IMR-90 (cell line): ENCODE results near the gene CCL27. TPM values are rescaled to one million over a fixed set of nuclear protein-coding genes. Genes with fewer than 3 reads are reported as not detected.

Experiments
- ATAC-seq: fragments of 200-7000 bp; cut with Tn5 transposase; 2 replicates; pipeline ENCODE4 v1.9.1; 2020; ENCODE audit warnings: low read depth, mild to moderate bottlenecking, moderate library complexity
- BruUV-seq: library from RNA; stranded (reverse); fragments of 400-500 nt; replicated peaks from 2 replicates; lab custom pipeline; 2021; lab: Mats Ljungman, UMichigan
- CTCF ChIA-PET: fragments of 300-600 bp; formaldehyde crosslinking; extraction: SDS; loops from one replicate; lab custom pipeline; 2021; ENCODE audit warnings: antibody characterized with exemption; lab: Yijun Ruan, JAX
- POLR2A ChIA-PET: fragments of 300-600 bp; sonication (Branson Sonifier 250); formaldehyde crosslinking; loops from one replicate; lab custom pipeline; 2022; ENCODE audit warnings: antibody characterized with exemption; ENCODE audit not compliant: unreplicated experiment; lab: Charles Lee
- DNase-seq: peaks from one replicate; pipeline ENCODE4 v3.0.0; 2013
- H2AFZ ChIP-seq: replicated peaks from 2 replicates; pipeline ENCODE3; 2013; ENCODE audit warnings: low read length, mild to moderate bottlenecking; ENCODE audit not compliant: poor library complexity
- H2AK5ac ChIP-seq: 2 replicates; pipeline ENCODE4 v1.6.1; 2013; ENCODE audit warnings: low read depth, low read length, inconsistent platforms
- H2AK9ac ChIP-seq: replicated peaks from 2 replicates; pipeline ENCODE3; 2013; ENCODE audit warnings: mild to moderate bottlenecking, low read depth, low read length, moderate library complexity; ENCODE audit not compliant: poor library complexity
- H2BK120ac ChIP-seq: 2 replicates; pipeline ENCODE4 v1.6.1; 2013; ENCODE audit warnings: low read depth, low read length, inconsistent platforms
- H2BK15ac ChIP-seq: 3 replicates; pipeline ENCODE4 v1.6.1; 2013; ENCODE audit warnings: low read depth, low read length, inconsistent platforms
- H2BK20ac ChIP-seq: 2 replicates; pipeline ENCODE4 v1.6.1; 2013; ENCODE audit warnings: low read depth, mild to moderate bottlenecking, inconsistent platforms, low read length, moderate library complexity
- H2BK5ac ChIP-seq: 2 replicates; pipeline ENCODE4 v1.6.1; 2013; ENCODE audit warnings: mild to moderate bottlenecking, low read depth, low read length, inconsistent platforms; ENCODE audit not compliant: poor library complexity, severe bottlenecking
- H3K14ac ChIP-seq: replicated peaks from 2 replicates; pipeline ENCODE4 v1.6.1; 2013; ENCODE audit warnings: low read depth, low read length, inconsistent platforms
- H3K18ac ChIP-seq: 2 replicates; pipeline ENCODE4 v1.6.1; 2013; ENCODE audit warnings: low read depth, low read length, control low read depth
- H3K23ac ChIP-seq: 2 replicates; pipeline ENCODE4 v1.6.1; 2013; ENCODE audit warnings: low read depth, low read length, inconsistent platforms
- H3K27ac ChIP-seq: 2 replicates; pipeline ENCODE4 v1.5.1; 2013; ENCODE audit warnings: mild to moderate bottlenecking, control low read depth, low read length; ENCODE audit not compliant: insufficient read depth
- H3K27me3 ChIP-seq: 2 replicates; pipeline ENCODE4 v1.6.1; 2013; ENCODE audit warnings: low read length; ENCODE audit not compliant: control insufficient read depth, insufficient read depth
- H3K36me3 ChIP-seq: 2 replicates; pipeline ENCODE4 v1.6.1; 2013; ENCODE audit warnings: low read length, mixed read lengths; ENCODE audit not compliant: control insufficient read depth, insufficient read depth
- H3K4ac ChIP-seq: 2 replicates; pipeline ENCODE4 v1.6.1; 2013; ENCODE audit warnings: low read depth, low read length, inconsistent platforms
- H3K4me1 ChIP-seq: 2 replicates; pipeline ENCODE4 v1.6.1; 2013; ENCODE audit warnings: low read length, mixed read lengths; ENCODE audit not compliant: control insufficient read depth, insufficient read depth
- H3K4me2 ChIP-seq: 2 replicates; pipeline ENCODE4 v1.6.1; 2013; ENCODE audit warnings: low read depth, mild to moderate bottlenecking, control low read depth, low read length, moderate library complexity
- H3K4me3 ChIP-seq: 2 replicates; pipeline ENCODE4 v1.5.1; 2013; ENCODE audit warnings: low read depth, mild to moderate bottlenecking, control low read depth, low read length, moderate library complexity; ENCODE audit not compliant: insufficient read depth
- H3K56ac ChIP-seq: 2 replicates; pipeline ENCODE4 v1.6.1; 2013; ENCODE audit warnings: low read length, inconsistent platforms; ENCODE audit not compliant: insufficient read depth; ENCODE audit errors: extremely low read depth
- H3K79me1 ChIP-seq, 2 experiments: 2 replicates each; pipeline ENCODE4 v1.6.1; 2013; ENCODE audit warnings: low read length in 2 of 2, inconsistent platforms in 1 of 2, low read depth in 1 of 2
- H3K9ac ChIP-seq: 2 replicates; pipeline ENCODE4 v1.6.1; 2013; ENCODE audit warnings: low read depth, low read length, control low read depth
- H3K9me1 ChIP-seq: 2 replicates; pipeline ENCODE4 v1.6.1; 2013; ENCODE audit warnings: low read length, inconsistent platforms; ENCODE audit not compliant: insufficient read depth
- H3K9me3 ChIP-seq: 2 replicates; pipeline ENCODE4 v1.6.1; 2013; ENCODE audit warnings: low read length; ENCODE audit not compliant: control insufficient read depth, insufficient read depth
- H4K20me1 ChIP-seq: 2 replicates; pipeline ENCODE4 v1.6.1; 2013; ENCODE audit warnings: low read length, inconsistent platforms; ENCODE audit not compliant: insufficient read depth
- H4K5ac ChIP-seq: 2 replicates; pipeline ENCODE4 v1.6.1; 2013; ENCODE audit warnings: mild to moderate bottlenecking, low read depth, low read length, control low read depth
- H4K8ac ChIP-seq, 2 experiments: 2 replicates each; pipeline ENCODE4 v1.6.1; 2013; ENCODE audit warnings: low read depth in 2 of 2, low read length in 2 of 2, control low read depth in 1 of 2, inconsistent platforms in 1 of 2
- H4K91ac ChIP-seq: 2 replicates; pipeline ENCODE4 v1.6.1; 2013; ENCODE audit warnings: low read depth, low read length, inconsistent platforms; ENCODE audit not compliant: insufficient read depth
- CTCF ChIP-seq: conservative IDR thresholded peaks from 2 replicates; pipeline ENCODE4 v1.5.1; 2012; ENCODE audit warnings: mild to moderate bottlenecking, low read depth, low read length, improper control_type of control experiment
- FOS ChIP-seq: fragments of 150-350 bp; IDR thresholded peaks from 2 replicates; pipeline ENCODE4 v1.6.1; 2016; ENCODE audit warnings: low read depth, low read length
- MAFK ChIP-seq: IDR thresholded peaks from 2 replicates; pipeline ENCODE4 v1.6.1; 2012; ENCODE audit warnings: low read depth, low read length, improper control_type of control experiment
- NFE2L2 ChIP-seq: fragments of 150-350 bp; IDR thresholded peaks from 2 replicates; pipeline ENCODE4 v1.6.1; 2016; ENCODE audit warnings: low read depth, mild to moderate bottlenecking, low read length
- WGBS, 2 experiments: methylation state at CpG; one replicate each; pipeline versions ENCODE4 v1.1.5 to v1.1.7; 2013; ENCODE audit warnings: missing lambda C conversion rate in 2 of 2; ENCODE audit not compliant: insufficient read length in 1 of 2; ENCODE audit errors: extremely low coverage in 2 of 2; 5-methylcytosine and 5-hydroxymethylcytosine counted together
- dilution Hi-C: fragments of 300-500 bp; cut with HindIII; formaldehyde crosslinking; loops from one replicate; pipeline ENCODE4 v1.14.3; 2018; ENCODE audit warnings: low sequenced_read_pairs; ENCODE audit not compliant: unreplicated experiment
- in situ Hi-C: fragments of 300-500 bp; cut with MboI; formaldehyde crosslinking; loops from 3 replicates; pipeline ENCODE4 v1.14.3; 2019; ENCODE audit warnings: low sequenced_read_pairs, inconsistent platforms, mixed read lengths
- intact Hi-C: fragments of 100-400 bp; cut with micrococcal nuclease; formaldehyde crosslinking; loops from 2 replicates; pipeline ENCODE4 v1.10.0; 2022
- polyA plus RNA-seq, 3 experiments: library from polyadenylated mRNA; depleted of rRNA; stranded (reverse); fragments of >200 nt; gene quantifications; 2 replicates each; pipeline ENCODE4 v1.2.3, GENCODE V29; 2012; ENCODE audit warnings: low replicate concordance in 1 of 3
- total RNA-seq: library from RNA; depleted of rRNA; stranded (reverse); fragments of >200 nt; gene quantifications from 2 replicates; pipeline ENCODE4 v1.2.3, GENCODE V29; 2012

Gene CCL27
- total and polyA plus RNA-seq, 2 of the 4 experiments (the other 2 are of a cell fraction), result 0.18 to 0.26 TPM

GRCh38 chr9:34633166-34633565 lies 29.3 kb downstream of the CCL27 start:
- dilution Hi-C loops, result no loop called here
- in situ Hi-C loops, result no loop called here
- no peak overlapping the region for H3K4me3 ChIP-seq
- TF ChIP-seq FOS, result no peak
- no peak for TF ChIP-seq NFE2L2
- TF ChIP-seq CTCF, result no peak
- no peak for TF ChIP-seq MAFK
- H4K20me1 ChIP-seq, result peaks cover 9% of the 10 kb centered on the region; the same call in 1 of the 2 replicates
- no peak overlapping the region for H2BK20ac ChIP-seq
- no peak overlapping the region for H3K18ac ChIP-seq
- peaks cover 12% of the 10 kb centered on the region; the same call in 1 of the 2 replicates for H3K9me1 ChIP-seq
- H3K36me3 ChIP-seq, result peaks cover 6% of the 10 kb centered on the region
- H2AK9ac ChIP-seq, result no peak overlapping the region
- H2BK15ac ChIP-seq, result no peak overlapping the region
- no peak overlapping the region for H3K56ac ChIP-seq
- ChIA-PET POLR2A (no interaction called here), CTCF (interaction anchor here (0.6 to 1.7 kb wide), 6 partner anchors 13 to 375 kb away, joined by 3 to 16 read pairs (median 5); partner anchors contain the start of genes DCTN3, GALT and RPP25L)
- H3K4me1 ChIP-seq, result peaks cover 6% of the 10 kb centered on the region
- no peak overlapping the region for H4K5ac ChIP-seq
- H2AK5ac ChIP-seq, result no peak overlapping the region
- DNase-seq, result no peak
- no peak overlapping the region for H3K27ac ChIP-seq
- H3K27me3 ChIP-seq, result peaks cover 30% of the 10 kb centered on the region
- H4K91ac ChIP-seq, result no peak overlapping the region
- H3K9ac ChIP-seq, result no peak overlapping the region
- BruUV-seq, result no TSS peak
- H2AFZ ChIP-seq, result no peak overlapping the region
- H3K4ac ChIP-seq, result no peak overlapping the region
- intact Hi-C loops, result no loop called here
- ATAC-seq, result no peak
- H3K9me3 ChIP-seq, result no peaks in the 10 kb centered on the region
- no peak overlapping the region for H3K14ac ChIP-seq
- 70% methylated on average over 3 of the region's 5 CpGs; no CpG with 5 or more reads in 1 of the 2 experiments for WGBS, 2 experiments
- no peak overlapping the region for H3K23ac ChIP-seq
- H3K4me2 ChIP-seq, result no peak overlapping the region
- no peak overlapping the region for H4K8ac ChIP-seq
- H2BK120ac ChIP-seq, result no peak overlapping the region
- no peak overlapping the region for H2BK5ac ChIP-seq
- H3K79me1 ChIP-seq, result peaks cover 13 to 32% of the 10 kb centered on the region in 2 experiments
